Muscle layer of duodenum (tissue), 2 donors: ENCODE data around the gene TMEM253.
A peak's percentile ranks its signal among the peaks of the same experiment; 100 is the strongest.

Experiments used
- H3K27ac ChIP-seq: one replicate; pipeline ENCODE4 v1.7.0; 2013; ENCODE audit warnings: mild to moderate bottlenecking, low read length
- H3K27me3 ChIP-seq: one replicate; pipeline ENCODE4 v1.7.0; 2013; ENCODE audit warnings: low read depth, mild to moderate bottlenecking, control low read depth, low read length
- H3K36me3 ChIP-seq, 2 donors: one replicate each; pipeline ENCODE4 v1.7.0; 2013; ENCODE audit warnings: low read length in 2 of 2, control low read depth in 1 of 2, mild to moderate bottlenecking in 1 of 2; ENCODE audit not compliant: insufficient read depth in 2 of 2, control insufficient read depth in 1 of 2
- H3K4me1 ChIP-seq, 2 donors: one replicate each; pipeline ENCODE4 v1.7.0; 2013; ENCODE audit warnings: low read length in 2 of 2, mild to moderate bottlenecking in 2 of 2, control low read depth in 1 of 2, moderate library complexity in 1 of 2; ENCODE audit not compliant: insufficient read depth in 2 of 2, control insufficient read depth in 1 of 2
- H3K4me3 ChIP-seq, 2 donors: one replicate each; pipeline ENCODE4 v1.7.0; 2013; ENCODE audit warnings: low read length in 2 of 2, low read depth in 1 of 2, mild to moderate bottlenecking in 1 of 2
- H3K9me3 ChIP-seq, 2 donors: one replicate each; pipeline ENCODE4 v1.7.0; 2013; ENCODE audit warnings: low read length in 2 of 2, control low read depth in 1 of 2, mild to moderate bottlenecking in 1 of 2; ENCODE audit not compliant: control insufficient read depth in 1 of 2
- donor health status: healthy.

Gene TMEM253

GRCh38 chr14:21060614-21061346, 40.1 kb upstream of the TMEM253 start:
- Histone ChIP-seq H3K36me3 (no peaks in the 10 kb centered on the region), H3K4me3 (no peak overlapping the region), H3K27ac (no peak overlapping the region), H3K27me3 (no peaks in the 10 kb centered on the region), H3K4me1 (no peaks in the 10 kb centered on the region), H3K9me3 (no peaks in the 10 kb centered on the region)

- Histone ChIP-seq H3K27ac (no peak overlapping the region), H3K4me1 (no peaks in the 10 kb centered on the region), H3K4me3 (no peak overlapping the region), H3K9me3 (no peaks in the 10 kb centered on the region), H3K27me3 (no peaks in the 10 kb centered on the region), H3K36me3 (no peaks in the 10 kb centered on the region)
These were observed 39.6 kb upstream of the TMEM253 start for GRCh38 chr14:21061347-21061668.

DNA sequence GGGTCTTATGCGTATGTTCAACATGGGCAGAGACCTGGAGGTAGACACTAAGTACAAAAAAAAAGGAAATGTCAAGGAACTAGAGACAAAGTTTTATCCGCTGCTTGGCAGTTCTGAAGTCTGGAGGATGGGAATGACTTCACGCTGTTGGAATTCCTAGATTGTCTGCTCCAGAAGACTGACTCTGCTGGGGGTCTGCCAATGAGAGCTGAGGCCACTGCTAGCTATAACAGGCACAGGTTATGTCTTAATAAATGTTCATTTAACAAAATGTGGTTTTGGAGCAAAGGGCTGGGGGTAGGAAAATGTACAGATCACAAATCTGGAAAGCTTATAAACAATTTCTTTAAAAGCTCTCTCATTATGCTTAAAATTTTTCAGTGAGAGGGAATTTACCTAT, 37.4 kb upstream of the TMEM253 start:
- H3K36me3 ChIP-seq = no peaks in the 10 kb centered on the region
- H3K27me3 ChIP-seq = no peaks in the 10 kb centered on the region
- no peaks in the 10 kb centered on the region for H3K9me3 ChIP-seq
- no peak overlapping the region for H3K4me3 ChIP-seq
- no peak overlapping the region for H3K27ac ChIP-seq
- peaks cover 0 to 3% of the 10 kb centered on the region in 2 donors for H3K4me1 ChIP-seq

DNA sequence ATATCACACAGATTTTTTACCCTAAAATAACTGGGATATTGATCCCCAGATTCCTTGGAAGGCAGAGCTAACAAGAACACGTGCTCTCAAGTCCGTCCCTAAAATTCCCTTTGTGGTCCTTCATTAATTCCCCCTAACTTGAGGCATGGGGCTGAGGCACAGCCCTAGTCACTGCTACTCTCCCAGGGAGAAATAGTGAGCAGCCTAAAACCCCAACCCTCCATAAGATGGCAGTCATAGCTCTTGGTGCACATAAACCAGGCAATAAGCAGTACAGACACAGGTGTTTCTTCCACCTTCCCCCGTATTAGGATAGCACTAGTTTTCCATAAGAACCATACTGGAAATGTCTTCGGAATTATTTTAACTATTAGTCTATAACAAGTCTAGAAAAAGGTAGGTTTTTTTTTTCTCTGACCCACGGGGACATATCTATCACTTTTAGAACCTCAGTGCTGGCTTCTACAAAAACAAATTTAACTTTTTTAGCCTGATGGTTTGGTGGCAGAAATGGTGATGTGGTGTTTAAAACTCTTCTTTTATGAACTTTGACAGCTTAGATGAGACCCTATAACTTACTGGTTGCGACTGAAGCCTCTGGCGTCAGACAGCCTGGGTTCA, 33.9 kb upstream of the TMEM253 start:
- no peak overlapping the region for H3K27ac ChIP-seq
- H3K4me1 ChIP-seq = peaks cover 0 to 22% of the 10 kb centered on the region in 2 donors
- peaks cover 0 to 7% of the 10 kb centered on the region in 2 donors for H3K36me3 ChIP-seq
- no peaks in the 10 kb centered on the region for H3K9me3 ChIP-seq
- H3K27me3 ChIP-seq = no peaks in the 10 kb centered on the region
- H3K4me3 ChIP-seq = no peak overlapping the region

GRCh38 chr14:21068521-21069387, 32.1 kb upstream of the TMEM253 start:
- H3K4me1 ChIP-seq = peaks cover 0 to 32% of the 10 kb centered on the region in 2 donors
- H3K27ac ChIP-seq = peak overlapping the region; percentile 67
- peak overlapping the region; percentile 66 to 93 for H3K4me3 ChIP-seq
- H3K9me3 ChIP-seq = no peaks in the 10 kb centered on the region
- H3K36me3 ChIP-seq = peaks cover 8 to 12% of the 10 kb centered on the region in 2 donors
- H3K27me3 ChIP-seq = no peaks in the 10 kb centered on the region

DNA sequence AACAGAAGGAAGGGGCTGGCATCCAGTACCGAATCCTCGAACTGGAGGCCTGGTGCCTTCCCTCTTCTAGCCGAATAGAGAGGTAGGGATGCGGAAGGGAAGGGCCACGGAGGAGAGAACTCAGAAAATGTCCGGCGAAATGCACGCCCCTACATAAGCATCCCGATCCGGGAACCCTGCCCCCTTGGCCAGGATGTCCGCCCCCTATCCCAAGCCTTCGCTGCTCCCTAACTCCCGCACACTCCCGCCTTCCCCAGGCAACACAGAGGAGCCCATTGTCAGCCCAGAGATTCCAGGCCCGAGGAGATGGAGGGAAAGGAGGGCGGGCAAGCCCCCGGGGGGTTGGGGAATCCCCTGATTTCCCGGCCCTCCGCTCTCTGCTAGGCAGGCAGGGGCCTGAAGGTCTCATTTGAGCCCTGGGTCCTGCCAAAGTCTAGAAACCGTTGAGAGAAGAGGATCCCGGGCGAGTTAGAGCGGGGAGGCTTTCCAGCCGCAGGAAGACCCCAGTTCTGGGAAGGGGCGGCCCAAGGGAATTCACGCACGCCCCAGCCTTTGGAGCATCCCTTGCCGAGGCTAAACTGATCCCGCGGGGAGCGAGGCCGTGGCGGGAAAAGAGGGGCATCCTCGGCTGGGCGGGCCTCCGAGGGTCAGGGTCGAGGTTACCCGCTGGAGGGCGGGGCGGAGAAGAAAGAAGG, 31.3 kb upstream of the TMEM253 start:
- H3K4me1 ChIP-seq = peaks cover 0 to 32% of the 10 kb centered on the region in 2 donors

GRCh38 chr14:21070083-21070609, 30.7 kb upstream of the TMEM253 start, which contains the start of gene ARHGEF40:
Gene ARHGEF40, plus strand, starts transcription at chr14:21070304. Its CDS starts 93 bp downstream, at chr14:21070397.
- no peaks in the 10 kb centered on the region for H3K9me3 ChIP-seq
- peaks cover 0 to 32% of the 10 kb centered on the region in 2 donors for H3K4me1 ChIP-seq
- H3K27me3 ChIP-seq = no peaks in the 10 kb centered on the region

More for the DNA sequence above, 31.3 kb upstream of the TMEM253 start:
- Histone ChIP-seq H3K4me3 (peak overlapping the region; percentile 66 to 93), H3K9me3 (no peaks in the 10 kb centered on the region), H3K36me3 (peaks cover 8 to 17% of the 10 kb centered on the region in 2 donors), H3K27me3 (no peaks in the 10 kb centered on the region), H3K27ac (peak overlapping the region; percentile 67)

DNA sequence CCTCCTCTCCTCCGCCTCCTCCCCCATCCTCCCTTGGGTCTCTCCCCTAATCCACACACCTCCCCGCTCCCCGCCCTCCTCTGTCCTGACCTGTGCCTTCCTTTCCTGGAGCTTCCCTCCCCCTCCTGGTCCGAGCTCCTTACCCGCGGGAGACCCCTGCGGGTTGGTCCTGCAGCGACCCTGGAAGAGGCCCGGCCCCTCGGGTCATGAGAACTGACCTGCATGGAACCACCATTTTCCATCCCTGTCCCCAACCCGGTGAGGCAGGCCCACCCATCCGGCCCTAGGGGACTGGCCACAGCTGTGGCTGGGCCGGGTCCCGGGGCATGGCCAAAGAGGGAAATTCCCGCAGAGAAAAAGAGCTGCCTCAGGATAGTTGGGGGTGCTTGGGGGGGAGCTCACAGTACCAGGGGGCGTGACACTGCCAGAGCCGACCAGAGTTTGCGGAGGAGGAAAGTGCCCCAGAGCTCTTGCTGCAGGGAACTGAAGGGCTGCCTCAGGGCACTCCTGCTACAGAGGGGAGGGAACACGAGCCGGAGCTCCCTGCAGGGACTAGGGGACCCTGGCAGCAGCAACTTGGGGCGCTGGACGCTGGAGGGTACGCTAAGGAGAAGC, 30.1 kb upstream of the TMEM253 start:
- Histone ChIP-seq H3K9me3 (no peaks in the 10 kb centered on the region), H3K4me3 (peak overlapping the region; percentile 88 to 93), H3K36me3 (peaks cover 14 to 26% of the 10 kb centered on the region in 2 donors), H3K4me1 (peaks cover 0 to 32% of the 10 kb centered on the region in 2 donors), H3K27me3 (no peaks in the 10 kb centered on the region), H3K27ac (peak overlapping the region; percentile 78)

More at GRCh38 chr14:21070083-21070609, 30.7 kb upstream of the TMEM253 start, which contains the start of gene ARHGEF40:
- Histone ChIP-seq H3K4me3 (peak within 1 kb of the TSS; percentile 88 to 93), H3K36me3 (peaks cover 11 to 20% of the 10 kb centered on the region in 2 donors), H3K27ac (peak within 1 kb of the TSS; percentile 78)

DNA sequence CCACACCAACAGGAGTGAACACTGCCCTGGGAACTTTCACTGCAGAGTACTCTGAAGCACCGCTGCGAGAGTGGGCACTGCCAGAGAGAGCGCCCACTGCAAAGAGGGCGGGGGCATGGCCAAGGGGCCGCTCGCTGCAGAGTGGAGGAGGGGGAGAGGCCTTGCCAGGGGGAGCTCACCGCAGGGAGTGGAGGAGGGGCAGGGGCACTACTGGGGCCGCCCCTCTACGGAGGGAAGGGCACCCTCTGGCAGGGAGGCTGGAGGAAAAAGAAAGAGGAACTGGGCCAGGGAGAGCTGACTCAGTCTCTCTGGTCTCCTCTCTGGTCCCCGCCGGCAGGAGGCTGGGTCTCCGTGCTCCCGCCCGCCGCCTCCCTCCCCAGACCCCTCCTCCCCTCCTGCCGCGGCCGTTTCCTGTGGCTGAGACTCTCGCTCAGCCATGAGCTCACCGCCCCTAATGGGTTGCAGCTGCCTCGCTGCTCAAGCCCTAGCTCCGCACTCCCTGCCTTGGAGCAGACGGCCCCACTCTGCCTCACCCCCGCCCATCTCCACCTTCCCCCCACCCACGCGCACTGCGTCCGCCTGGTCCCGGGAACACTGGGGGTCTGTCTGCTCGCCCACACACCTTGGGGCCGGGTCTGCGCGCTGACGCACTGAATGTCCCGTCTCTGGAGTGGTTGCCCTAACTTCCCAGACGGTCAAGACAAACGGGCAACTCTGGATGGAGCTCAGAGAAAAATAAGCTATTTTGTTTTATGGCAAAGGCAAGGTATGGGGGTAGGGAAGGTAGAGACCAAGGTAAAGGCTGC, 29.4 kb upstream of the TMEM253 start:
- H3K4me3 ChIP-seq = peak overlapping the region; percentile 88 to 93
- no peaks in the 10 kb centered on the region for H3K27me3 ChIP-seq
- peaks cover 22 to 33% of the 10 kb centered on the region in 2 donors for H3K36me3 ChIP-seq
- peaks cover 0 to 32% of the 10 kb centered on the region in 2 donors for H3K4me1 ChIP-seq
- H3K27ac ChIP-seq = peak overlapping the region; percentile 78
- H3K9me3 ChIP-seq = no peaks in the 10 kb centered on the region
